Measurements from ENCODE around the gene LARGE1. TPM values are rescaled to one million over a fixed set of nuclear protein-coding genes. Genes with fewer than 3 reads are reported as not detected.

The LARGE1 gene
- total RNA-seq, 1 experiment from 2014 or later = 2.5 TPM

GRCh38 chr22:33520904-33521780 is 399.1 kb downstream of the LARGE1 start:
- TF ChIP-seq CTCF (IDR thresholded peaks at IDR 0.05) = no peak
- TF ChIP-seq POLR2AphosphoS5 (IDR thresholded peaks at IDR 0.05; ENCODE audit: low read depth, low read length) = no peak
- no peak for TF ChIP-seq SIN3A (IDR thresholded peaks at IDR 0.05; ENCODE audit: borderline replicate concordance, insufficient read depth, low read depth, low read length)
- TF ChIP-seq TCF7L2 (IDR thresholded peaks at IDR 0.05; ENCODE audit: low read depth, low read length) = no peak
- no peak for TF ChIP-seq REST (IDR thresholded peaks at IDR 0.05; ENCODE audit: insufficient read depth in 1 of 2, low read depth in 2 of 2, low read length in 1 of 2)
- POLR2A ChIA-PET = no interaction called here
- CTCF ChIA-PET = no interaction called here
- DNase-seq (ENCODE audit: low read depth, low spot score) (no peak), ATAC-seq (no peak)
- H3K4me1 ChIP-seq (ENCODE audit: control insufficient read depth, insufficient read depth, low read length) = no peaks in the 10 kb centered on the region
- in situ Hi-C loops (cut with HindIII; ENCODE audit: low pct_unique_long_range_greater_than_20kb, low sequenced_read_pairs) = no loop called here
- H3K27ac ChIP-seq (ENCODE audit: low read length) = no peak overlapping the region
- no peaks in the 10 kb centered on the region for H3K9me3 ChIP-seq (ENCODE audit: control insufficient read depth, insufficient read depth, low read depth, low read length)
- H3K4me3 ChIP-seq (ENCODE audit: low read depth in 2 of 2, low read length in 2 of 2) = no peak overlapping the region
- H3K27me3 ChIP-seq (ENCODE audit: control insufficient read depth, insufficient read depth, low read length) = no peaks in the 10 kb centered on the region
- intact Hi-C loops (cut with micrococcal nuclease; ENCODE audit: unreplicated experiment) = no loop called here
- no peaks in the 10 kb centered on the region for H3K36me3 ChIP-seq (ENCODE audit: control insufficient read depth, insufficient read depth, low read length)
- BruUV-seq (replicated peaks) = no TSS peak

GRCh38 chr22:33519974-33520903 is 400.0 kb downstream of the LARGE1 start:
- DNase-seq (ENCODE audit: low read depth, low spot score) (no peak), ATAC-seq (no peak)
- BruUV-seq (replicated peaks) = no TSS peak
- TF ChIP-seq TCF7L2 (IDR thresholded peaks at IDR 0.05; ENCODE audit: low read depth, low read length) (no peak), CTCF (IDR thresholded peaks at IDR 0.05) (no peak), SIN3A (IDR thresholded peaks at IDR 0.05; ENCODE audit: borderline replicate concordance, insufficient read depth, low read depth, low read length) (no peak), REST (IDR thresholded peaks at IDR 0.05; ENCODE audit: insufficient read depth in 1 of 2, low read depth in 2 of 2, low read length in 1 of 2) (no peak), POLR2AphosphoS5 (IDR thresholded peaks at IDR 0.05; ENCODE audit: low read depth, low read length) (no peak)
- in situ Hi-C loops (cut with HindIII; ENCODE audit: low pct_unique_long_range_greater_than_20kb, low sequenced_read_pairs) = no loop called here
- Histone ChIP-seq H3K9me3 (ENCODE audit: control insufficient read depth, insufficient read depth, low read depth, low read length) (no peaks in the 10 kb centered on the region), H3K27me3 (ENCODE audit: control insufficient read depth, insufficient read depth, low read length) (no peaks in the 10 kb centered on the region), H3K27ac (ENCODE audit: low read length) (no peak overlapping the region), H3K36me3 (ENCODE audit: control insufficient read depth, insufficient read depth, low read length) (no peaks in the 10 kb centered on the region), H3K4me3 (ENCODE audit: low read depth in 2 of 2, low read length in 2 of 2) (no peak overlapping the region), H3K4me1 (ENCODE audit: control insufficient read depth, insufficient read depth, low read length) (no peaks in the 10 kb centered on the region)
- POLR2A ChIA-PET = no interaction called here
- intact Hi-C loops (cut with micrococcal nuclease; ENCODE audit: unreplicated experiment) = loop anchor here (10.0 kb wide), 1 partner anchor 55 kb away; no protein-coding TSS in a partner anchor
- CTCF ChIA-PET = interaction anchor here (0.6 to 0.7 kb wide), 2 partner anchors 361 to 1502 kb away, joined by 11 to 12 read pairs; no protein-coding TSS in a partner anchor

Measured in Panc1 (cell line).